ENCODE data around the gene RIMBP2. TPM values are rescaled to one million over a fixed set of nuclear protein-coding genes. Genes with fewer than 3 reads are reported as not detected.

The RIMBP2 gene
- total RNA-seq, 1 donor from 2014 or later, result not detected

DNA sequence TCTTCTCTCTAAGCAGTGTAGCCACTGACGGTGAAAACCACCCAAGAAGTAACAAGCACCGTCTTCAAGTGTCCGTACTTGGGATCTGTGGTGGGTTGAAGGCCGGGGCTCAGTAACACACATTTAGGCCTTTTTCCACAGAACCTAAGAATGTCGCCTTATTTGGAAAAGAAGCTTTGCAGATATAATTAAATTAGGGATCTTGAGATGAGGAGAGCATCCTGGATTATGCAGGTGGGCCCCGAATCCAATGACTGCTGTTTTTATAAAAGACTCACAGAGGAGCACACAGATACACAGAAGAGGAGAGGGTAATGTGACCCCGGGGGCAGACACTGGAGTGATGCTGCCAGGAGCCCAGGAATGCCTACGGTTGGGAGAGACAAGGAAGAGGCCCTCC lies 46.3 kb downstream of the RIMBP2 start:
- ATAC-seq (ENCODE audit: poor library complexity) (no peak), DNase-seq (no peak)
- intact Hi-C loops (cut with DNase I), result no loop called here

DNA sequence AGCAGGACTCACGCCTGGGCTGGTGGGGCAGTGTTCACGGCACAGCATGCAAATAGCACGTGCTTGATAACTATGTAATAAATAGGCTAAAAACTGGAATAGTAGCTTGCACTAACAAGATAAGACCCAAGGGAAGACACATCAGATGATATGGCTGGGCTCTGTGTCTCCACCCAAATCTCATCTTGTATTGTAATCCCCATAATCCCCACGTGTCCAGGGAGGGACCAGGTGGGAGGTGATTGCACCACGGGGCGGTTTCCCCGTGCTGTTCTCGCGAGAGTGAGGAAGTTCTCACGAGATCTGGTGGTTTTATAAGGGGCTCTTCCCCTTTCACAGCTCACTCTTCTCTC lies 46.9 kb downstream of the RIMBP2 start:
- DNase-seq, result no peak
- intact Hi-C loops (cut with DNase I), result no loop called here
- no peak for ATAC-seq (ENCODE audit: poor library complexity)

DNA sequence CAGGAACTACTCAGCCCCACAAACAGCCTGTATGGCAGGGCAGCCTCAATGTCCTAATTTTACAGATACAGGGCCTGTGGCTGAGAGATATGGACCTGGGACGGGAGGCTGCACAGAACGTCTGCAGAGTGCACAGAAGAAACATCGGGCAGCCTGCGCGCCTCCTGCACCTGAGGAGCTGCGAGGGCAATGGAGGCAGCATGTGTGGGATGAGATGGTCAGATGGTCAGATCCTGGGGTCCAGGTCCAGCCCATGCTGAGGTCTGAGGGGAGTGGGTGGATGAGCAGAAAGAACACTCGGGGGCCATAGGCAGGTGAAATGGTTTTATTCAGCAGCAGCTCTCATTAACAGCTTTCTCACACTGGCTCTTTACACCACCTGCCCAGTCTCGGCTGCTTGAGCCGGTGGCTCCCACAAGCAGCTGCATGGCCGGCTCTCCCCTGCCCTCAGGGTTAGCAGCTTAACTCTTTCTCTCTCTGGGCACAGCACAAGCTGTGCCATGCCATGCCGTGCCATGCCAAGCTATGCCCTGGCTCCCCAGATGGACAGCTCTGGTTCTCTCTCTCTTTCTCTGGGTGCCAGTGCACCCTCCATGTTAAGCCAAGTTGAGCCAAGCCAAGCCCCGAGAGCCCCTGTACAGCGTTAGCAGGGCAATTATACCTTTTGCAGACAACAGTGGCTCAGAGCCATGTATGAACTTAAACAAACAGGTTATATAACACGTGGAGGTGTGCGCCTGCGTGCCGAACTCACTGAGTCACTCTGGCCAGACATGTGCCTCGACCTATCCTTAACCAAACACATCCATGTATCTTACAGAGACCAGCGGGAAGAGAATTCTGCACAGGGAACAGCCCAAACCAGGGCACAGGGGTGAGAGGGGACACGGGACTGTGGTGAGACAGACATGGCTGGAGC lies 47.6 kb downstream of the RIMBP2 start:
- ATAC-seq (ENCODE audit: poor library complexity) (no peak), DNase-seq (no peak)
- intact Hi-C loops (cut with DNase I), result no loop called here

DNA sequence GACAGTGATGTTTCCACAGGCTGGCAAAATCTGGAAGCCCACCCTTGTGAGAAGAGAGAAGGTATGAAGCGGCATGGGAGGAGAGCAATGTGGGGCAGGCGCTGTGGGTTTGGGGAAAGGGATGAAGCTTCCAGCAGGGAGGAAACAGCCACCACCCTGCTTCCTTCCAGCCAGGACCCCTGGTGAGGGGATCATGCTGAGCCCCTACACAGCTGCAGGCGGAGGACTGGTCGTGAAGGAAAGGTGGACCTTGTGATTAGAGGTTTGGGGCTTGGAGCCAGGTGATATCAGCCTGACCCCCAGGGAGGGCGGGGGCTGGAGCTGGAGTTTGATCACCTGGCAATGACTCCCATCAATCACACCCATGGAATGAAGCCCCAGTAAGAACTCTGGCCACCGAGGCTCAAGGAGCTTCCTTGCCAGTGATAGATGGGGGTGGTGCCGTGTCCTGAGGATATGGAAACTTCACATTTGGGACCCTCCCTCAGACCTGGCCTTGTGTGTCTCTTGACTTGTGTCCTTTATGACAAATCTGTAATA lies 48.6 kb downstream of the RIMBP2 start:
- intact Hi-C loops (cut with DNase I), result no loop called here
- no peak for ATAC-seq (ENCODE audit: poor library complexity)

DNA sequence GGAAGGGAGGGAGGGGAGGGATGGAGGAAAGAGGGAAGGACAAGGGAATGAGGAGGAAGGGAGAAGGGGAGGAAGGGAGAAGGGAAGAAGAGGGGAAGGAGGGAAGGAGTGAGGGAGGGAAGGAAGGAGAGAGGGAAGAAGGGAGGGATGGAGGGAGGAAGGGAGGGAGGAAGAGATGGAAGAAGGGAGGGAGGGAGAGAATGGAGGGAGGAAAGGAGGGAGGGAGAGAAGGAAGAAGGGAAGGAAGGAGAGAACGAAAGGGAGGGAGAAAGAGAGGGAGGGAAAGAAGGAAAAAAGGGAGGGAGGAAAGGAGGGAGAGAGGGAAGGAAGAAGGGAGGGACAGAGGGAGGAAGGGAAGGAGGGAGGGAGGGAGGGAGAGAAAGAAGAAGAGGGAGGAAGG lies 49.5 kb downstream of the RIMBP2 start:
- intact Hi-C loops (cut with DNase I), result no loop called here
- DNase-seq (no peak), ATAC-seq (ENCODE audit: poor library complexity) (no peak)

More for the DNA sequence above, 48.6 kb downstream of the RIMBP2 start:
- no peak for DNase-seq

DNA sequence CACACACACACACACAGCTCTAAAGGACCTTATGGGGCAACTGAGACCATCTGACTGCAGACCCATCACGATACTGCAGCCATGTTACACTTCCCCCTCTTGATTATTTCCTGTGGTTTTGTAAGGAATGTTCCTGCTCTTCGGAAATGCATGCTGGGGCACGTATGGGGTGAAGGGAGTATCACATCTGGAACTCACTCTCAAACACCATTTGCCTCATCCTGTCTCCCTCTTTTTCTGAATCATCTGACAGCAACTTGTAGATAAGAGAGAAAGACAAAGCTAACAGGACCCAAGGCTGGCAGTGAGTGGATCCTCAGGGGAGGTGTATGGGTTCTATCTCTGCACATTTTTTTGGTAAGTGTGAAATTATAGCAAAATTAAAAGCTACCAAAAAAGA lies 50.3 kb downstream of the RIMBP2 start:
- ATAC-seq (ENCODE audit: poor library complexity) (no peak), DNase-seq (no peak)
- intact Hi-C loops (cut with DNase I), result no loop called here

DNA sequence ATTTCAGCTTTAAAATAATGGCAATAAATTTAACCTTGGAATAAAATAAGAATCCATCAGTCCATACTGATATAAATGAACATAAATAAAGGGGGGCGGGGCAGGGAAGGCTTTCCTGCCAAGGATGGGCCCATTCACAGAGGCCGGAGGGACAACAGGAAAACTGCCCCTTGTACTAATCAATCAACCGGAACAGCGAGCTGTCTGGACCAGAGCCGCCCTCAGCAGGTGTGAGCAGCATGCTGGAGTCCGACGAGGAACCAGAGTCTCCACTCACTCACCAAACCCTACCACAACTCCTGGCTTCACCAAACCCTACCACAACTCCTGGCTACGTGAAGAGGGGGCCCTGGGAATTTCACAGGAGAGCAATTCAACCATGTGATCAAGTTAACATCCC lies 51.3 kb downstream of the RIMBP2 start:
- no peak for ATAC-seq (ENCODE audit: poor library complexity)
- DNase-seq, result no peak
- intact Hi-C loops (cut with DNase I), result no loop called here

DNA sequence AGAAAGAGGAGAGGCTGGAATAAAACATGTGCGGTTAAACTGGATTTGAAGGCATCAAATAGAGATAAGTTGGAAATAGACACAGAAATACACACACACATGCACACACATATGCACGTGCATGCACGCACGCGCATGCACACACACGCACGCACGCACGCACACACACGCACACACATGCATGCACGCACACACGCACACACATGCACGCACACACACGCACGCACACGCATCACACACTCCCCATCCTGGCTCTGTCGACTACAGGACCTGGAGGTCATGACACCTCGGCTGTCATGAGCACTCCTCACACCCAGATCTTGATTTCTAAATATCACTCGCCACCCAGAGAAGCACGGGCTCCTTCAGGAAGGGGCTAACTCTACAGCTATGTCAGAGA lies 51.8 kb downstream of the RIMBP2 start:
- DNase-seq (no peak), ATAC-seq (ENCODE audit: poor library complexity) (no peak)
- intact Hi-C loops (cut with DNase I), result no loop called here

DNA sequence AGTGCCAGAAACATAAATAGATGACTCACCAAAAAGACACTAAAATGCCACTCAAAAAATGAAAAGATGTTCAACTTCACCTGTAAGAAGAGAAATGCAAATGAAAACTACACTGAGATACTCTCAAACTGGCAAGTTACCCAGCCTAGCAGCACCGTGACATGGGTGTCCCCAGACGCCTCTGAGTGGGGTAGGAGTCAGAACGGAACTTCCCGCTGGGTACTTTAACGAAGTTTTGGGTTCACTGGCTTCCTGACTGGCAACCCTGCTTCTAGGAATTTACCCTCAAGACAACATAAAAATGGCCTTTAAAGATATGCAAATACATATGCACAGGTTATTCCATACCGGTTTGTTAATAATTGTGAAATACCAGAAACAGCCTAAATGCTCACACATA lies 52.6 kb downstream of the RIMBP2 start:
- intact Hi-C loops (cut with DNase I), result no loop called here
- ATAC-seq (ENCODE audit: poor library complexity) (no peak), DNase-seq (no peak)

DNA sequence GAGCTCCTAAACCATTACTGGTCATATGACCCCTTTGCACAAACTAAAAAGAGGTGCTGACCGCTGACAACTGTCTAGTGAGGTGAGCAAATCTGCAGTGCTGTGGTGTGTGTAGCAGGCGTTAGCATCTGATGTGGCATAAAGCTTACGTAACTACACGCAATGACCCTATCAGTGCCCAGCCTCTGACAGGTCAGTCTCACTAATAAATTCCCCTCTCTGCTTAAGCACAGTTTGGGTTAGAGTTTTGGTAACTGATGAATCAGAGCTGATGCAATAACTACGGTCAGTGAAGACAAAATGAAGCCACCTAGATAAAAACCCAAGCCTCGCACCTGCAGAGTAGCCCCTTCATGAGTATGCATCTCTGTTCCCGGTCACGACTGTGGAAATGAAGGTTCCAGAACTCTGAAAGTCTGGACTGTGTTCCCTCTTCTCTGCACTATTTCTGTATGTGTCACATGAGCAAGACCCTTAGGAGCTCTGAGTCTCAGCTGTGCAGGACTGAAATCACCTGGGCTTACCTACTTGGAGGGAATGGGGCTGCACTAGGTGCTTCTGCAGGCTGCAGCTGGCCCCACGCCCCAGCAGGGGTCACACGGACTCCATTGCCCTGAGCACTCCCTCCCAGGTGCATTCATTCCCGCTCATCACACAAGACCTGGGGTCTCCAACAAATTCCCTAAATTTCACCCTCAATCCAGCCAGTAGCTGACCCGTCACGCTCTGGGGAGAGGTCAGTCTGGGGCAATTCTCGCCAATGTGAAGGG lies 54.4 kb downstream of the RIMBP2 start:
- DNase-seq (no peak), ATAC-seq (ENCODE audit: poor library complexity) (no peak)
- intact Hi-C loops (cut with DNase I), result no loop called here

DNA sequence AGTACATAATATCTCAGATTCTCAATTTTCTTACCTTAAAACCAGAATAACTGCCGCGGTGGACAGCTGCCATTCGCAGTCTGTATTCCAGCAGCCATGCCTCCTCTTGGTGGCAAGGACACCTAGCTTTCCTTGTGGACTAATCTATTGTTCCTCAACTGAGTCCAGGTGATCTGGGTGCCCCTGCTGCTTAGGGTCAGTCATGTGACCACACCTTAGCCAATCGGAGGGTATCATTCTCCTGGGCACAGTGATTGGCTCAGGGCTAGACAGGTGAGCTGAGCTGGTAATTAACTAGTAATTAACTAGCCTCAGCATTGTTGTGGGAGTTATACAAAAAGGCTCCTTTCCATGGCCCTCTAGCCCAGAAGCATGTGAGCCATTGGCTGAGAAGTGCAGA lies 55.0 kb downstream of the RIMBP2 start:
- ATAC-seq (ENCODE audit: poor library complexity) (no peak), DNase-seq (no peak)
- intact Hi-C loops (cut with DNase I), result no loop called here

DNA sequence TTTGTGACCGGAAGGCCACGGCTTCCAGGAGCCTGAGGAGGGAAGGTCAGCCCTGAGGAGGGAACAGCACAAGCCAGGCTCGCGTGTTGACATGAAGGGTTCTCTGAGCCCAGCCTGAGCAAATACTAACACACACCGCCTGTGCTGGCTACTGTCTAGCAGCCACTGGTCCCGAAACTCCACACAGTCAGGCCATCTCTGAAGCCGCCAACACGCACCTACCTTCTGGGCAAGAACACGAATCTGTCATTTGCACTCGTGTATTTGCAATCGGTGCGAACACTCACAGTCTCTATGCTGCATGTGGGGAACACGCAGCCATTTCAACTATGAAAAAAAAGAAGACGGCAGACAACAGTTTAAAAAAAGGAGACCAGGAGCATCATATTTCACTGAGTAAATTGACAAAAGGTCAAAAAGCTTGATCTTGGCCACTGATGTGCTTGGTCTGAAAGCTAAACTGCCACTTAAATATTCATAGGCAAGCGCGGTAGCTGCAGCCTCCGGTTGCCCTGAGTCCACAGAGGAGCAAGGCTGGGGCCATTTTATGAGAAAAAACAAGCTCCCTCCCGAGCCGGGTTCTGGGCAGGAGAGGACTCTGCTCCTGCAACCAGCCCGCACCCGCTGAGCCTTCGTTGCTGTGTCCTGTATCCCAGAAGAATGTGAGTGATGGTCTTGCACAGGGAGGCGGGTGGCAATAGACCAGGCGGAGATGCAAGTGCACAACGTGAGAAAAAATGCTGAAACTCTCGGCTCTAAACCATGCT lies 57.8 kb downstream of the RIMBP2 start:
- ATAC-seq (ENCODE audit: poor library complexity) (no peak), DNase-seq (no peak)
- intact Hi-C loops (cut with DNase I), result no loop called here

DNA sequence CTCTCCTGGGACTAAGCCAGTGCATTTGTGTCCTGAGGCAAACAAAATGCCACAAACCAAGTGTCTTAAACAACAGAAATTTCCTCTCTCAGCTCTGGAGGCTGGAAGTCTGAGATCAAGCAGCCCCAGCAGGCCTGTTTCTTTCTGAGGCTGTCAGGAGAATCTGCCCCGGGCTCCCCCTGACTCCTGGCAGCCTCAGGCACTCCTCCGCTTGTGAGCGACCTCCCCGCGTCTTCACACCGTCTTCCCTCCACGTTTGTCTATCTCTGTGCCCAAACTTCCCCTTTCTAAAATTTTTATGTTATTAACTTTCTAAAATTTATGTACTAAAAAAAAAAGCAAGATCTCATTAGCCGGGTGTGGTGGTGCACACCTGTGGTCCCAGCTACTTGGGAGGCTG lies 59.7 kb downstream of the RIMBP2 start:
- ATAC-seq (ENCODE audit: poor library complexity), result no peak
- intact Hi-C loops (cut with DNase I), result no loop called here
- DNase-seq, result no peak

DNA sequence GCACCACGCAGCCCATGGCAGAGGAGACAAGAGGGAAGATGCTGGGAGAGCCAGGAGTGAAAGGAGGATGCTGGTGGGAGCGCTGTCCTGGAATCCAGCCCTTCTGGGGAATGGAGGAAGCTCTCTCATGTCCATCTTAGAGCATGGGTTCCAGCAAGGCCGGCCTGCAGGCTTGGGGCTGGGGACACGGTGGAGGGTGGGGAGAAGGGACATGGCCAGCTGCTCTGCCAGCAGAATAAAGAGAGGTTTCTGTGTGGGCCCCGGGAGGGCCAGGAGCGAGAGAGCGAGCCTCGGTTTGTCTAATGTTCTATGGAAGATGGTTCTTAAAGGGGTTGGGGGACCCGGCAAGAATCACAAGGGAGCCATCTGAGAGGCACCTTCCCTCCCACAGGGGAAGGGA lies 60.2 kb downstream of the RIMBP2 start:
- no peak for DNase-seq
- intact Hi-C loops (cut with DNase I), result no loop called here
- no peak for ATAC-seq (ENCODE audit: poor library complexity)

DNA sequence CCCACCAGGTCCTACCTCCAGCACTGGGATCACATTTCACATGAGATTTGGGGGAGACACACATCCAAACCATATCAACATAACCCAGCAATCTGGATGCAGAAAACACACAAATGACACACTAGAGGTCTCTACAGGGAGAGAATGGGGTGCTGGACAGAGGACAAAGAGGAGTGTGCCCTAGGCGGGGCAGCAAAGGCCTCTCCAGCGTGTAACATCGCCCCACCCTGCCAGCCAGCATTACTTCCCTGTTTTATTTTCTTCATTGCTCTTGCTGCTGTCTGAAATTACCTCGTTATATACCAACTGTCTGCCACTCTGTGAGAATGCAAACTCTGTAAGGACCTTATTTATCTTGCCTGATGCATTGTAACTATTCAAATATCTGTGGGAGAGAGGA lies 61.1 kb downstream of the RIMBP2 start:
- no peak for ATAC-seq (ENCODE audit: poor library complexity)
- intact Hi-C loops (cut with DNase I), result no loop called here
- no peak for DNase-seq

DNA sequence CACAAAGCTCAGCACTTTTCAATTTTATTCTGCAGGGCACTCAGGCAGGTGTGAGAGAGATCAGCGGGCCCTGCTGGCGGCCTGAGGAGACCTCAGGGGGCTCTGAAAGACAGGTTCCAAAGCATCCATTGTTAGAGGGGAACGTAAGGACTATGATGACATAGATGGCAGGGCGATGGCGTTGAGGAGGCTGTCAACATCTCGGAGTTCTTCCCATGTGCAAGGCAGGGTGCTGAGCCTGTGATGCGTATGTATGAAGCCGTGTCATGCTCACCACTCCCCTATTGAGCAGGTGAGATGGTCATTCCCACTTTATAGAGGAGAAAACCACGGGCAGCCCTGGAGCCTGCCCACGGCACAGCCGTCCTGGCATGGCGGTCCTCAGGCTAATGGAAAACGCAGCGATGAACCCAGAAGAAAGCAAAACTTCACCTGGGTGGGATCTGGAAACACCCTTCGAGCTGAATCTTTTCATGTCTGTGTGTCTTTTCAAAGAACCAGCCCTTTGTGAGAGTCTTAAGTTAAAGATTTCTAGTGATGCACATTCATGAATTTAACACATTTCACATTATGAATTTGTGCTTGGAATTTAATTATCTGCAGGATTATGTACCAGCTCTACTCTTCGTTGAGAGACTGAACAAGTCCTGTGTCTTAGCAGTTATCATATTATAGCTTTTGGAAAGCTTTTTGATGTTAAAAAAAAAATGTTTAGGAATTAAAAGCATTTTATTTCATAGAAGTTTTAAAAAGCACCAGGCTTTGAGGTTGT lies 64.7 kb downstream of the RIMBP2 start:
- DNase-seq, result no peak
- intact Hi-C loops (cut with DNase I), result no loop called here
- no peak for ATAC-seq (ENCODE audit: poor library complexity)

DNA sequence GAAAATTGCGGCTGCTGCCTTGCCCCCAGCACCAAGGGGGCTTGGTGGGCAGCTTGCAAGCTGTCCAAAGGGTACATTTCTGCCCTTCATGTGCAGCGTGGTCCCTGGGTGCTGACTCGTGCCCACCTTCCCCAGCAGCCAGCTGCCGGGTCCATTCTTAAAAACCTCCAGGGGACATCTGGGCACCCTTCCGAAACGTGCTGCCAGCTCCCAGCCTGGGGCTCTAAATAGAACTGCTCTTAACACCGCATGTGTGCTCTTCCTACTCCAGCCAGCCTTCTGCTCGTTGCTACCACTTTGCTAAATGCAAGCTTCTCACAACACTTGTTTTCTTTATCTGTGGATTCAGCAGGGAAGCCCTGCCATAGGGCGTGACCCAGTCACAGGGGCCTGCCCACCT lies 66.0 kb downstream of the RIMBP2 start:
- no peak for DNase-seq
- intact Hi-C loops (cut with DNase I), result no loop called here
- peak; percentile 65 for ATAC-seq (ENCODE audit: poor library complexity)
